Left colon (tissue), 2 donors: ENCODE measurements around the gene EBF3. TPM values are rescaled to one million over a fixed set of nuclear protein-coding genes. Genes with fewer than 3 reads are reported as not detected.

ENCODE experiments used
- ATAC-seq: fragments of 200-7000 bp; cut with Tn5 transposase; one replicate; pipeline ENCODE4 v1.9.1; 2020; ENCODE audit warnings: mild to moderate bottlenecking, moderate library complexity
- DNase-seq, 2 donors: peaks; one replicate each; pipeline ENCODE4 v3.0.0-alpha.2; 2020
- intact Hi-C, 2 donors: fragments of 100-400 bp; cut with DNase I in 1 of 2; cut with micrococcal nuclease in 1 of 2; formaldehyde crosslinking; loops; one replicate each; pipeline versions ENCODE4 v1.11.2 to v1.14.0; 2022; cut with DNase I, micrococcal nuclease
- total RNA-seq, 2 donors: library from RNA; stranded (reverse); fragmentation: NEBNext Ultra II Directional; extraction: Animal tissue kit (Norgen Biotek cat#: 25700); gene quantifications; one replicate each; pipeline ENCODE4 v1.2.1, GENCODE V29; 2021
- donor health status: DM: no; HTN: no; CAD: no.
- donor health status: DM: yes; HTN: yes; CAD: no.

Gene EBF3
- total RNA-seq, 2 donors from 2014 or later, result 0.40 to 0.78 TPM

DNA sequence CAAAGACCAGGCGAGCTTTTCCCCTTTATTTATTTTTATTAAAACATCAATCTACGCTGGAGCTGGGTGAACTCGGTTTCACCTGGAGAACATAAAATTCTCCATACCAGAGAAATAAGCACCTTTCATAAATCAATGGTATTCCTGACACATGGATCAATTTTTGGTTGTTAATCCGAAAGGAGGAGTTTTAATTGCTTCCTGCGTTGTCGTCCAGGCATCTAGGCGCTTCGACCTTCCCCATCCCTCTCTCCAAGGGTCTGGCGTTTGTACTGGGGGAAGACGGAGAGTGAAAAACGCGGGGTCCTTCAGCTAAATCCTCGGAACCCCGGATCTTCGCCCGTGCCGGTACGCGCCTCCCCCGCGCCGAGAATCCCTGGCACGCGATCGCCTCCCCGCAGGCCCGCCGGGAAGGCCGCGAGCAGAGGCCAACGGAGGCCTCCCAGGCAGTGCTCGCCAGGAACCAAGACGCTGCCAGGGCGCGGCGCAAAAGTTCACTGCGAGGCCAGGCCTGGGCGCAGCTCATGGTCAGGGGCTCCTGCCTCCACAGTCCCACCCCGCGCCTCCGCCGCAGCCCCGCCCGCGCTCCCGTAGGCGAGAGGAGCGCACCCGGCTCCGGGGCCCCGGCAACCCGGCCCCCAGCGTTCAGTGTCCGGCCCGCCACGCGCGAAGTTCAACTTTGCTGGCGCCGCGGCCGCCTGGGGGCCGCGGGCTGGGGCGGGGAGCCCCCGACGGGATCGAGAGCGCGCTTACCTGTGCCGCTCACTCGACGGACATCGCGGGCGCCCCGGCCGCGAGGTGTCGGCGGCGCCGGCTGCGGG, 8.3 kb upstream of the EBF3 start:
- no peak for DNase-seq
- no peak for ATAC-seq
- intact Hi-C loops, result no loop called here

GRCh38 chr10:129971381-129972144, 7.5 kb upstream of the EBF3 start:
- ATAC-seq (peak; percentile 98), DNase-seq (peak in 1 of 2 donors; percentile 58)
- intact Hi-C loops, result no loop called here

GRCh38 chr10:129970465-129971364, 6.6 kb upstream of the EBF3 start:
- no peak for DNase-seq
- intact Hi-C loops, result no loop called here
- no peak for ATAC-seq

- DNase-seq, result no peak
- intact Hi-C loops, result loop anchor here in 1 of 2 donors (10.0 kb wide), 1 partner anchor 935 kb away; no protein-coding TSS in a partner anchor
- ATAC-seq, result no peak
Observed at GRCh38 chr10:129969911-129970464, 5.9 kb upstream of the EBF3 start.

DNA sequence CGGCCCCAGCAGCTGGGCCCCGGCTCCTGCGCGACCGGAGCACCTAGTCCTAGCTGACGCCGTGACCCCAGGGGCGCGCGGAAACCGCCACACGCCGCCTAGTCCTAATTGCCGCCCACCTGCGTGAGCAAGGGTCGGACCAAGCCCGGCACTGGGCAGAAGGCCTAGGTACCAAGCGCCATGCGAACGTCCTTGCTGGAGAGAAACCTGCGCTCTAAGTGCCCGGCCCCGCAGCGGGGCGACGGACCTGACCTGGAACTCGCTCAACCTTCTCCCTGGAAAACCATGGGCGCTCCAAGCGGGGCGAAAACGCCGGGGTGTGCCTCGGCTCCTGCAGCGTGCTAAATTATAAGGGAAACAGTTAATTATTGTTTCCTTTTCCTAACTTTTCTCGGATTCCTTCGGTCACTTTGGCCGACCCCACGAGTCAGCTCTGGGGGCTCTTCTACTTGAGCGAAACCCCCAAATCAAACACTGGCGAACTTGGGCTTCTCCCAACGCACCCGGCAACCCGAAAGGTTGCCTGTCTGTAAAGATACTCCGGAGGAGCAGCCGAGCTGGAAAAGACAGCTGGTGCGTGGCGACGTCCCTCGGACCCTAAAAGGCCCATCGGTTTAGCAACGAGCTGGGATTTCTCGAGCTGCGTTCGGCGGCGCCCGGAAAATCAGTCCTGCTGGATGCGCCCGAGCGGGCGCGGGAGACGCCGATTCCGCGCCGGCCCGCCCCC, 5.3 kb upstream of the EBF3 start:
- no peak for DNase-seq

DNA sequence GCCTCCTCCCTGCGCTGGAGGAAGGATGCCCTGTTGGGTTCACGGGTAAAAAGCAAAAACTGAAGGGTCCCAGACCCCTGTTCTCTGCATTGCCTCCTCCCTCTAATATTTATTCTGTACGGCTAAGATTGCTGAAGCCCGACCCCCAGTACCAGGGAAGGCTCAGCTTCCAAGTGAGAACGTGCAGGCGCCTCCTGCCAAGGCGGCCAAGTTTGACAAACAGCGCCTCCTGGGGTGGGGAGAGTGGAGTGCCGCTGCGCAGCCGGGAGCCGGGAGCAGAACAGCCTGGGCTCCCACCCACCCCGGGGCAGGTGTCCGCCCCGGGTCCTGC, 4.7 kb upstream of the EBF3 start:
- ATAC-seq, result peak; percentile 56
- intact Hi-C loops, result loop anchor here in 1 of 2 donors (10.0 kb wide), 1 partner anchor 934 kb away; no protein-coding TSS in a partner anchor

More for the DNA sequence above, 5.3 kb upstream of the EBF3 start:
- intact Hi-C loops, result loop anchor here in 1 of 2 donors (10.0 kb wide), 1 partner anchor 935 kb away; no protein-coding TSS in a partner anchor
- ATAC-seq, result no peak

DNA sequence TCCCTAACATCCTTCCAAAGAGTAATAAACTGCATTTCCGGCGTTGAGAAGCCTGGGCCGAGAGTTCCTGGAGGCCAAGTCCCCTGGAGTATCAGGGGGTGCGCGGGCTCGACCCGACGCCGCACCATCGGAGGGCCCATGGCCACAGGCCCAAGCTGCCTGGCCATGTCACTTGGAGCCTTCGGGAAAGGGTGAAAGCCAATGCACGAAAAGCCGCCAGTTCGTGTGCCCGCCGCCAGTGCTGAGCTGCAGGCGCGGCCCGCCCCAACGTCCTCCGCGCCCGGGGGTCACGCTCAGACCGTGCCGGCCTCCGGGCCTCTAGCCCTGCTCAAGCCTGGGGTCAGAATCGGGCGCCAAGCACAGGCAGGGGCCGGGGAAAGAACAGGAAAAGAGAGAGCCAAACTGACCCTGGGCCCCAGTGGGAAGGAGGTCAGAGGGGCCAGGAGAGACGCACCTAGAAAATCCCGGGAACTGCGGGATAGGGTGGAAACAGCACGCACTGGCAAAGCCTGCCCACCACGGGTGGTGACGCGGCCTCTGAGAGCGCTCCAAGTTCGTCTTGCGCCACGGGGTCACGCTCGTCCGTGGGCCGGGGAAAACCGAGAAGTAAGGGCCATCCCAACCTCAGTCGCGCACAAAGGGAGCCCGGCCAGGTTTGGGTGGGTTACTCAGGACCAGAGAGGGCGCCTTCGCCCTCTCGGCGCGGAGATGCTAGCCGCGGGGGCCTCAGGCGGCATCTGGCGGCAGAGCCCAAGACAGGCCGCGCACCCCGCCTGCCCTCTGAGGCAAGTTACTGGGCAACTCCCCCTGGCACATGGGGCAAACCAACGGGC, 4.2 kb upstream of the EBF3 start:
- no peak for ATAC-seq
- DNase-seq, result no peak
- intact Hi-C loops, result loop anchor here in 1 of 2 donors (10.0 kb wide), 1 partner anchor 933 kb away; no protein-coding TSS in a partner anchor

More for the DNA sequence above, 4.7 kb upstream of the EBF3 start:
- peak in 1 of 2 donors; percentile 46 for DNase-seq

GRCh38 chr10:129967579-129968019, 3.5 kb upstream of the EBF3 start:
- DNase-seq (no peak), ATAC-seq (no peak)
- intact Hi-C loops, result loop anchor here in 1 of 2 donors (10.0 kb wide), 1 partner anchor 933 kb away; no protein-coding TSS in a partner anchor

DNA sequence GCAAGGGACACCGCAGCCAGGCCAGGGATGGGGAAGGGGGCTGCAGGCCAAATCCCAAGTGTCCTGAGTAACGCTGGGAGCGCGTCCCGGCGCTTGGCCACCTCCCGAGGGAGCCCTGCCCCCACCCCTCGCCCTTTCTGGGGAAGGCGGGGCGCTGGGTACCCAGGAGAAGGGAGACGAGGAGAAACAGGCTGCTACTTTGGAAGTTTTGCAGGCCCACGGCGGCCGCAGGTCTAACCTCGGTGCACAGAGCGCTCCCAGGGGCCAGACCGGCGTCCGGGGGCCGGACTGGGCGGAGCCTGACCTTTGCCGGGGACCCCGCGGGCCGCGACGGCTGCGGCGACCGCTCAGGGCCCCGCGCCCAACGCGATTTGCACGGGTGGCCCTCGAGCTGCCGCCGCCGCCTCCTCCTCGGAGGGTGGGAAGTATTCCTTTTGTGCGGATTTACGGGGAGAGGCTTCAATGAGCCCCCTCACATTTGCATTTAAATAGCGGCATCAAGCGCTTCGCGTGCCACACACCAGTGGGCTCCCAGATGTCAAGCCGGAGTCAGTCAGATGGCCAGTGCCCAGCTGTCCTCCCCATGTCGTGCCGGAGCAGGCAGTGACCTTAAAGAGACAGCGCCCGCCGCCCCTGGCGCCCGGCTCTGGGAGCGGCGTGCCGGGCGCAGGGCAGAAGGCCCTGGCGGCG, 3.0 kb upstream of the EBF3 start:
- ATAC-seq (no peak), DNase-seq (no peak)
- intact Hi-C loops, result loop anchor here in 1 of 2 donors (10.0 kb wide), 1 partner anchor 932 kb away; no protein-coding TSS in a partner anchor

DNA sequence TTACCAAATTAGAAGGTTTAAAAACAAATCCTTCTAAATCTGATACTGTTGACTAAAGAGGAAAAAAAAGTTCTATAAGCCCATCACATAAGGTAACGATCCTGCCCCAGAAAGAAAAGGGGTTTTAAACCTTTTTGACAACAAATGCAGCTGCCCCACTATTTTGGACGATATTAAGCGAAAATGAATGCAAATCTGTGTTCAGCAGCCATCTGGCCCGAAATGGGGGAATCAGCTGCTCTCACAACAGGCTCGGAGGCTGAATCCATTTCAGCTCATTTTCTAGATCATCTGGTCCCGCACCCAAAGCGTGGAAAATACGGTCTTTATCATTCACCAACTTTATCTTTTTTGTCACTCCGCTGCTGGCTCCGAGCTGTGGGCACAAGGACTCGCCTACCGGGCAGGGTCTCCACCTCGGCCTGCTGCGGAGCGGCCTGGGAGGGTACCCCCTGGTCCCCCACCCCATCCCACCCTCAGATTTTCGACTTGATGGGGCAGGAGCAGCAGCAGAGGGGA, 2.4 kb upstream of the EBF3 start:
- intact Hi-C loops, result loop anchor here in 1 of 2 donors (10.0 kb wide), 1 partner anchor 932 kb away; no protein-coding TSS in a partner anchor
- ATAC-seq, result no peak
- DNase-seq, result no peak

DNA sequence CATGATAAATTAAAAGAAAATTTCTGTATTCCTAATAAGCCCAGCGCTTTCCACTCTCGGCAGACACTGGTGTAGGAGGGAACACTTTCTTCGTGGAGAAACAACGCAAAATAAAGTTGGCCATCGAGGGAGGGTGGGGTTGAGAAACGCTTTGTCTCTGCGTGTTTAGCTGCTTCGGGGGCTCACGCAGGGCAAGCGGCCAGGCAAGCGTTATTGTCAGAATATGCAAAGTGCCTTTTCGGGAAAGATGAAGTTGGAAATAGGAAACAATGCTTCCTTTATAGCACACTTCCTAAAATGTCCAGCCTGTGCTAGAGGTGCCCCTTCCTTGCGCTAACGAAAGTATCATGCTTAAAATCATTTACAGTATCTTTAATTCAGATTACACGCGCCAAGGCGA, 1.9 kb upstream of the EBF3 start:
- DNase-seq, result no peak
- ATAC-seq, result no peak
- intact Hi-C loops, result loop anchor here in 1 of 2 donors (10.0 kb wide), 1 partner anchor 931 kb away; no protein-coding TSS in a partner anchor

DNA sequence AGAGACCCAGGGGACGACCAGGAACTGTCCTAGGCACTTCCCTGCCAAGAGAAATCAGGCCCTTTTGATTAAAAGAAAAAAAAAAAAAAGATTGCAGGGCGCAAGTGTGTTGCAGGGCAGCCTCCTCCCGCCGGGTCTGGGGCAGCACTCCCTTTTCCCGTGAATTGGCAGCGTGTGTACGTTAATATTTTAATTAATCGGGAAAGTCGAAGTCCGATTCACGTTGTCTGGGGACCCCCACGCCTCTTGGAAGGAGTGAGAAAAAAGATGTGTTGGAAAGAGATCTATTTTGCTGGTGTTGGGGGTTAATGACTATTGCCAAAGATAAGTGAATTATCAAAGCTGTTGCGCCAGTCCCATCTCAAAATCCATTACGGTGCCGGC, 1.3 kb upstream of the EBF3 start:
- ATAC-seq (no peak), DNase-seq (no peak)
- intact Hi-C loops, result loop anchor here in 1 of 2 donors (10.0 kb wide), 1 partner anchor 931 kb away; no protein-coding TSS in a partner anchor

DNA sequence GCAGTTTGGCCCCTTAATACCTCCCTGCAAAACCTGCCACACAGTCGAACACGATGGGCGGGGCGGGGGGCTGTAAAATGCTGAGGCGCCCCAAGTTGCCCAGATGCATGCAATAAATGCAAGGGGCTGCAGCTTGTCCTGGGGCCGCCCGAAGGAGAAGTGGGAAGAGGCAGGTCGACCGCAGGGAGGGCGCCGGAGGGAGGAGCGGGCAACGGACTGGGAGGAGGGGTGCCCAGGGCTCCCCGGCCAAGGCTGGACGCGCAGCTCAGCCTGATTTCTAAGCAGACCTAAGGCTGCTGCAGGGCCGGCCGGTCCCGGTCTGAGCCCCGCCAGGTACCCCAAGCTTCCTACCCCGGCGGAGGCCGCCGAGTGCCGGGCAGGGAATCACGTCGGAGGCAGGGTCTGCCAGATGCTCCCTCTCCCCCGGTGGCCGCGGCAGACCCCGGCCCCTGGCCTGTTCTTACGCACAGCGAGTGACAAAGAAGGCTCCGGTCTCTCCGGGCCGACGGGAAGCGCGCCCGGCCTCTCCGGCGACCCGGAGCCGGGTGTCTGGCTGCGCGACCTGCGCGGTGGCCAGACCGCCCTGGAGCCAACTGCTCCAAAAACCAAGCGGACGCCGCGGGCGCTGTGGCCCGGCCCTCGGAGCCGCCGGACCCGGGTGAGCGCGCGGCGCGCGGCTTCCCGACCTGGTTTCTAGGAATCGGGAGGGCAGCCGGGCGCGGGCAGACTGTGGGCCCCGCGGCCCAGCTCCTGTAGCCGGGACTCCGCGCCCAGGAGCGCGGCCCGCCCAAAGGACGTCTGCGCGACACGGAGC, 744 bp upstream of the EBF3 start:
- intact Hi-C loops, result loop anchor here in 1 of 2 donors (10.0 kb wide), 1 partner anchor 930 kb away; no protein-coding TSS in a partner anchor
- no peak for ATAC-seq
- DNase-seq, result no peak

GRCh38 chr10:129962872-129963640, 1.0 kb downstream of the EBF3 start:
- DNase-seq (no peak), ATAC-seq (no peak)
- intact Hi-C loops, result loop anchor here in 1 of 2 donors (10.0 kb wide), 1 partner anchor 928 kb away; no protein-coding TSS in a partner anchor
